ENCODE results near the gene DOCK4. TPM values are rescaled to one million over a fixed set of nuclear protein-coding genes. Genes with fewer than 3 reads are reported as not detected.

The DOCK4 gene
- total RNA-seq, 1 donor from 2014 or later, result 32.2 TPM

DNA sequence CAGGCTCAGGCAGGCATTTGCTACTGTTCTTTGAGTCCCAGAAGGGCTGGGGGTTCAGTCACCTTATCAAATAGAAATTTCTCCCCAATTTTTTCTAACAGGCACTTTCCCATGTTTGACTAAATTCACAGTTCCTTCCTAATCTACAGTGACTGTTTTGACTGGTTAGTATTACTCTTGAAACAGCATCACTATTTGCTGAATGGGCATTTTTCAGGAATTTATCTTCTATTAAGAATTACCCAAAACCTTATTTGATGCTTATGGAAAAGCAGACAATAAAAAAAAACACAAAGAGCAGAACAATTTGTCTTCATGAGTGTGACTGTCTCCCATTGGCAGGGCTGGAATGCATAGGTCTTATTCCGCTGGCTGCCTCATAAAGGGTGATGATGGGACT, 269.0 kb downstream of the DOCK4 start:
- Histone ChIP-seq H3K4me2 (ENCODE audit: low read length) (no peak overlapping the region), H3K4me3 (ENCODE audit: insufficient read depth, low read depth, low read length) (no peak overlapping the region), H4K20me1 (ENCODE audit: insufficient read depth, low read length) (no peaks in the 10 kb centered on the region), H3K79me2 (ENCODE audit: insufficient read depth, low read length) (no peaks in the 10 kb centered on the region), H3K27me3 (ENCODE audit: insufficient read depth, low read length) (no peaks in the 10 kb centered on the region), H2AFZ (ENCODE audit: low read depth, low read length) (no peak overlapping the region), H3K9ac (ENCODE audit: low read length) (no peak overlapping the region), H3K9me3 (ENCODE audit: insufficient read depth, low read depth, low read length) (peaks cover 4% of the 10 kb centered on the region), H3K36me3 (ENCODE audit: insufficient read depth, low read length) (no peaks in the 10 kb centered on the region), H3K27ac (ENCODE audit: low read depth, low read length) (no peak overlapping the region), H3K4me1 (ENCODE audit: insufficient read depth, low read length) (no peaks in the 10 kb centered on the region)
- peaks cover 1% of the 10 kb centered on the region for H3K4me1 Mint-ChIP-seq (ENCODE audit: low read depth, unreplicated experiment)
- no peak for DNase-seq (ENCODE audit: low read depth)
- H3K9me3 Mint-ChIP-seq (ENCODE audit: unreplicated experiment), result peaks cover 6% of the 10 kb centered on the region
- peaks cover 16% of the 10 kb centered on the region for H3K36me3 Mint-ChIP-seq (ENCODE audit: low read depth, unreplicated experiment)
- H3K27ac Mint-ChIP-seq (ENCODE audit: unreplicated experiment), result no peak overlapping the region
- H3K27me3 Mint-ChIP-seq (ENCODE audit: low read depth, unreplicated experiment), result no peaks in the 10 kb centered on the region
- H3K4me3 Mint-ChIP-seq (ENCODE audit: unreplicated experiment), result no peak overlapping the region
- no peak for FAIRE-seq
- TF ChIP-seq EZH2 (IDR thresholded peaks at IDR 0.05; ENCODE audit: insufficient read depth, low read length), result no peak
- TF ChIP-seq, protein P1, sequence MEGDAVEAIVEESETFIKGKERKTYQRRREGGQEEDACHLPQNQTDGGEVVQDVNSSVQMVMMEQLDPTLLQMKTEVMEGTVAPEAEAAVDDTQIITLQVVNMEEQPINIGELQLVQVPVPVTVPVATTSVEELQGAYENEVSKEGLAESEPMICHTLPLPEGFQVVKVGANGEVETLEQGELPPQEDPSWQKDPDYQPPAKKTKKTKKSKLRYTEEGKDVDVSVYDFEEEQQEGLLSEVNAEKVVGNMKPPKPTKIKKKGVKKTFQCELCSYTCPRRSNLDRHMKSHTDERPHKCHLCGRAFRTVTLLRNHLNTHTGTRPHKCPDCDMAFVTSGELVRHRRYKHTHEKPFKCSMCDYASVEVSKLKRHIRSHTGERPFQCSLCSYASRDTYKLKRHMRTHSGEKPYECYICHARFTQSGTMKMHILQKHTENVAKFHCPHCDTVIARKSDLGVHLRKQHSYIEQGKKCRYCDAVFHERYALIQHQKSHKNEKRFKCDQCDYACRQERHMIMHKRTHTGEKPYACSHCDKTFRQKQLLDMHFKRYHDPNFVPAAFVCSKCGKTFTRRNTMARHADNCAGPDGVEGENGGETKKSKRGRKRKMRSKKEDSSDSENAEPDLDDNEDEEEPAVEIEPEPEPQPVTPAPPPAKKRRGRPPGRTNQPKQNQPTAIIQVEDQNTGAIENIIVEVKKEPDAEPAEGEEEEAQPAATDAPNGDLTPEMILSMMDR (IDR thresholded peaks at IDR 0.05; ENCODE audit: insufficient read depth, low read depth, low read length), result no peak

DNA sequence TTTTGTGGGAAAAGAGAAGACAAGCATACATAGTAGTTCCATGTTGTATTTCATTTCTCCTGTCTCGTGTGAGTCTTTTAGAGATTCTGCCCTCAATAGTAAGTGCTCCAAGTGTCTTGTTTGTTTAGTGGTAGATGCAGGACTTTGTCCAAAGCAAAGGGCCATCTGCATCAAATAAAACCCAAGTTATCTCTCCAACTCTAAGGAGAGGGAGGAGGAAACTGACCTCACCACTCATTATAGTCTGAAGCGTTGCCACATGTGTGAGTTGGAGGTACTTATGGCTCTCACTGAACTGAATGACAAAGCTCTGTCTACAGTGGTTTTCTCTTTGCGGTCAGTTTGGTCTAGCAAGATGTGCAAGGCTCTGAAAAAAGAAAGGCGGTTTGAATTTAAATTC, 272.6 kb downstream of the DOCK4 start:
- H3K9me3 Mint-ChIP-seq (ENCODE audit: unreplicated experiment), result no peaks in the 10 kb centered on the region
- Histone ChIP-seq H3K27me3 (ENCODE audit: insufficient read depth, low read length) (no peaks in the 10 kb centered on the region), H3K27ac (ENCODE audit: low read depth, low read length) (no peak overlapping the region), H4K20me1 (ENCODE audit: insufficient read depth, low read length) (no peaks in the 10 kb centered on the region), H3K4me3 (ENCODE audit: insufficient read depth, low read depth, low read length) (no peak overlapping the region), H2AFZ (ENCODE audit: low read depth, low read length) (no peak overlapping the region), H3K4me2 (ENCODE audit: low read length) (no peak overlapping the region), H3K79me2 (ENCODE audit: insufficient read depth, low read length) (no peaks in the 10 kb centered on the region), H3K9ac (ENCODE audit: low read length) (no peak overlapping the region), H3K9me3 (ENCODE audit: insufficient read depth, low read depth, low read length) (no peaks in the 10 kb centered on the region), H3K4me1 (ENCODE audit: insufficient read depth, low read length) (peaks cover 9% of the 10 kb centered on the region), H3K36me3 (ENCODE audit: insufficient read depth, low read length) (no peaks in the 10 kb centered on the region)
- peaks cover 10% of the 10 kb centered on the region for H3K36me3 Mint-ChIP-seq (ENCODE audit: low read depth, unreplicated experiment)
- TF ChIP-seq, protein P1 (IDR thresholded peaks at IDR 0.05; ENCODE audit: insufficient read depth, low read depth, low read length), result no peak
- TF ChIP-seq EZH2 (IDR thresholded peaks at IDR 0.05; ENCODE audit: insufficient read depth, low read length), result no peak
- no peak overlapping the region for H3K4me3 Mint-ChIP-seq (ENCODE audit: unreplicated experiment)
- no peak for FAIRE-seq
- no peak overlapping the region for H3K27ac Mint-ChIP-seq (ENCODE audit: unreplicated experiment)
- peak; percentile 47 for DNase-seq (ENCODE audit: low read depth)
- H3K27me3 Mint-ChIP-seq (ENCODE audit: low read depth, unreplicated experiment), result no peaks in the 10 kb centered on the region
- H3K4me1 Mint-ChIP-seq (ENCODE audit: low read depth, unreplicated experiment), result peaks cover 13% of the 10 kb centered on the region

DNA sequence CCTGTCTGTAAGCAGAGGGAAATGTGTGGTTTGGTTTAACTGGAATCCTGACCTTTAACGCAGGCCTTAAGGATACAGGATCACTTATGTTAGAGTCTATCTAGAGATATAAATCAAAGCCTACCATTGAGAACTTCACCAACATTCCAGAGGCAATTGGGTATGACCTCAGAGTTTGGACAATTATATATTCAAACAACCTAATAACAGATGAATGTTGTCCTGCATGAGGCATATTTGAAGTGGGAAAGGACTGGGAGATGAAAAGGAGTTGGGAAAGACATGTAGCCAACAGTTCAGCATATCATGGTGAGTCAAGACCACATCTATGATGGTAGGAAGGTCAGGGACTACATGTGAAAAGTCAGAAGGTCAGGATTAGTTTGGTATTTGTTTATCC, 274.2 kb downstream of the DOCK4 start:
- Mint-ChIP-seq H3K4me1 (ENCODE audit: low read depth, unreplicated experiment) (peaks cover 13% of the 10 kb centered on the region), H3K4me3 (ENCODE audit: unreplicated experiment) (no peak overlapping the region), H3K36me3 (ENCODE audit: low read depth, unreplicated experiment) (peaks cover 2% of the 10 kb centered on the region), H3K27me3 (ENCODE audit: low read depth, unreplicated experiment) (no peaks in the 10 kb centered on the region), H3K9me3 (ENCODE audit: unreplicated experiment) (no peaks in the 10 kb centered on the region), H3K27ac (ENCODE audit: unreplicated experiment) (no peak overlapping the region)
- no peak overlapping the region for H3K4me3 ChIP-seq (ENCODE audit: insufficient read depth, low read depth, low read length)
- FAIRE-seq, result no peak
- DNase-seq (ENCODE audit: low read depth), result peak; percentile 39
- no peak overlapping the region for H3K9ac ChIP-seq (ENCODE audit: low read length)
- TF ChIP-seq, protein P1 (IDR thresholded peaks at IDR 0.05; ENCODE audit: insufficient read depth, low read depth, low read length), result no peak
- no peak for TF ChIP-seq EZH2 (IDR thresholded peaks at IDR 0.05; ENCODE audit: insufficient read depth, low read length)
- H3K36me3 ChIP-seq (ENCODE audit: insufficient read depth, low read length), result no peaks in the 10 kb centered on the region
- H3K27me3 ChIP-seq (ENCODE audit: insufficient read depth, low read length), result peaks cover under 1% of the 10 kb centered on the region
- peaks cover 9% of the 10 kb centered on the region for H3K4me1 ChIP-seq (ENCODE audit: insufficient read depth, low read length)
- no peaks in the 10 kb centered on the region for H3K9me3 ChIP-seq (ENCODE audit: insufficient read depth, low read depth, low read length)
- H3K27ac ChIP-seq (ENCODE audit: low read depth, low read length), result no peak overlapping the region
- no peak overlapping the region for H2AFZ ChIP-seq (ENCODE audit: low read depth, low read length)
- H3K79me2 ChIP-seq (ENCODE audit: insufficient read depth, low read length), result no peaks in the 10 kb centered on the region
- no peak overlapping the region for H3K4me2 ChIP-seq (ENCODE audit: low read length)
- no peaks in the 10 kb centered on the region for H4K20me1 ChIP-seq (ENCODE audit: insufficient read depth, low read length)
